ENCODE results near the gene OCEL1. TPM values are rescaled to one million over a fixed set of nuclear protein-coding genes. Genes with fewer than 3 reads are reported as not detected.
A peak's percentile ranks its signal among the peaks of the same experiment; 100 is the strongest.

OCEL1 gene
- total RNA-seq, 1 donor = 3.3 TPM

DNA sequence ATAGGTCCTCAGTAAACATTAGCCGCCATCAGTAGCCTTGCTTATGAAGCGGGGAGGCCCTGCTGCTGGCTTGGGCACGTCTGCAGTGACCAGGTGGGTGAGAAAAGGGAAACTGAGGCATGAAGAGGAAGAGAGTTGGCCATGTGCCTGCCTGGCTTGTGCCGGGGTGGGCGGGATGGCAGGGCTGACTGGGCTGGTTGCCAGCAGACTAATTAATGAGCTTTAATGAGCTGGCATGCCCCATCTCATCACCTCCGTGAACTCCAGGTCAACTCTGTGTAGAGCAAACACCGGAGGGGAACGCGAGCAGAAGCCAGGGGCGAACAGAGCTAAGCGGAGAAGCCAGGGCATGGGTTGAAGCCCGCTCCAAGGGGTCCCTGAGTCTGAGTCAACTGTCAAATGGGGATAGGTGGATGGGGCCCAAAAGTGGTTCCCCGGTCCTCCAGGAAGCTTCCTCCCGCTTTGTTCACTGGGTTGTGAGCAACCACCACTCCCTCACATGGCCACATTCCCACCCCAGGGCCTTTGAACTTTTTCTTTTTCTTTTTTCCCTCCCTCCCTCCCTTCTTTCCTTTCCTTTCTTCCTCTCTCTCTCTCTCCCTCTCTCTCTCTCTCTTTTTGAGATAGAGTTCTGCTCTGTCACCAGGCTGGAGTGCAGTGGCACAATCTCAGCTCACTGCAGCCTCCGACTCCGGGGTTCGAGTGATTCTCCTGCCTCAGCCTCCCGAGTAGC is 11.0 kb downstream of the OCEL1 start:
- peaks cover 23% of the 10 kb centered on the region for H4K20me1 ChIP-seq (ENCODE audit: insufficient read depth, low read length)
- no peak overlapping the region for H2AFZ ChIP-seq (ENCODE audit: low read length)
- H3K4me2 ChIP-seq (ENCODE audit: insufficient read depth, low read length) = no peak overlapping the region
- H3K27ac ChIP-seq (ENCODE audit: low read depth, low read length) = no peak overlapping the region
- peaks cover 7% of the 10 kb centered on the region for H3K4me1 ChIP-seq (ENCODE audit: insufficient read depth, low read length)
- peaks cover 18% of the 10 kb centered on the region for H3K36me3 ChIP-seq (ENCODE audit: insufficient read depth, low read length)
- H3K27me3 ChIP-seq (ENCODE audit: insufficient read depth, low read length) = no peaks in the 10 kb centered on the region
- no peak overlapping the region for H3K4me3 ChIP-seq (ENCODE audit: insufficient read depth, low read length)
- H3K79me2 ChIP-seq (ENCODE audit: insufficient read depth, low read length) = peaks cover 25% of the 10 kb centered on the region
- no peaks in the 10 kb centered on the region for H3K9me3 ChIP-seq (ENCODE audit: low read depth, low read length)
- TF ChIP-seq, protein P1, sequence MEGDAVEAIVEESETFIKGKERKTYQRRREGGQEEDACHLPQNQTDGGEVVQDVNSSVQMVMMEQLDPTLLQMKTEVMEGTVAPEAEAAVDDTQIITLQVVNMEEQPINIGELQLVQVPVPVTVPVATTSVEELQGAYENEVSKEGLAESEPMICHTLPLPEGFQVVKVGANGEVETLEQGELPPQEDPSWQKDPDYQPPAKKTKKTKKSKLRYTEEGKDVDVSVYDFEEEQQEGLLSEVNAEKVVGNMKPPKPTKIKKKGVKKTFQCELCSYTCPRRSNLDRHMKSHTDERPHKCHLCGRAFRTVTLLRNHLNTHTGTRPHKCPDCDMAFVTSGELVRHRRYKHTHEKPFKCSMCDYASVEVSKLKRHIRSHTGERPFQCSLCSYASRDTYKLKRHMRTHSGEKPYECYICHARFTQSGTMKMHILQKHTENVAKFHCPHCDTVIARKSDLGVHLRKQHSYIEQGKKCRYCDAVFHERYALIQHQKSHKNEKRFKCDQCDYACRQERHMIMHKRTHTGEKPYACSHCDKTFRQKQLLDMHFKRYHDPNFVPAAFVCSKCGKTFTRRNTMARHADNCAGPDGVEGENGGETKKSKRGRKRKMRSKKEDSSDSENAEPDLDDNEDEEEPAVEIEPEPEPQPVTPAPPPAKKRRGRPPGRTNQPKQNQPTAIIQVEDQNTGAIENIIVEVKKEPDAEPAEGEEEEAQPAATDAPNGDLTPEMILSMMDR (IDR thresholded peaks at IDR 0.05; ENCODE audit: extremely low read depth, low read depth, low read length) = no peak
- DNase-seq (ENCODE audit: insufficient read length, low spot score, missing footprints) = peak; percentile 44

DNA sequence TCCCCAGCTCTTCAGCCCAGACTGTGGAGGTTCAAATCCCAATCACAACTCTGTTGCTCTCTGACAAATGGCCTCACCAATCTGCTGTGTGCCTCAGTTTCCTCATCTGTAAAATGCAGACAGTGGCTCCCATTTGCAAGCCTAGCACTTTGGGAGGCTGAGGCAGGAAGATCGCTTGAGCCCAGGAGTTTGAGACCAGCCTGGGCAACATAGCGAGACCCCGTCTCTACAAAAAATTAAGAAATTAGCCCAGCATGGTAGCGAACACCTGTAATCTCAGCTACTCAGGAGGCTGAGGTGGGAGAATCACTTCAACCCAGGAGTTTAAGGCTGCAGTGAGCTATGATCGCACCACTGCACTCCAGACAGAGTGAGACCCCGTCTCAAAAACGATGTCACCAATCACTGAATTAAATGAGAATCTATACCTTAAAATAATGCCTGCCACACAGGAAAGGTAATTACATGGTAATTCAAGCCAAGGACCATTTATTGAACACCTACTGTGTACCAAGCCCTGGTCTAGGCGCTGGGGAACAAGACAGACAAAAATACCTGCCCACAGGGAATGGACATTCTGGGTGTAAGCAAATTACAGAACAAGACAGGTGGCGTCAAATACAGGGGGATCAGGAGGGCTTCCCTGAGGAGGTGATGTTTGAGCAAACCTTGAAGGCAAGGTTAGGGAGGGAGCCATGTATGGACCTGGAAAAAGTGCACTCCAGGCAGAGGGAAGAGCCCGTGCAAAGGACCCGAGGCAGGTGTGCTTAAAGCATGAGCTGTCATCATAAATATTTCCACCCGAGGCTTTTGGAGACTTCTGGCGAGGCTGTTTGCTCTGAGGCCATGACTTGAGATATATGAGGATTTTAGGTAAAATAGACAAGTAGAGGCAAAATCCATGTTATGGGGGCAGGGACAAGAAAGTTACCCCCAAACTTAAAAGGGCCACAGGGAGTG is 12.0 kb downstream of the OCEL1 start:
- peak; percentile 54 for DNase-seq (ENCODE audit: insufficient read length, low spot score, missing footprints)
- H3K79me2 ChIP-seq (ENCODE audit: insufficient read depth, low read length) = peaks cover 33% of the 10 kb centered on the region
- H3K27me3 ChIP-seq (ENCODE audit: insufficient read depth, low read length) = no peaks in the 10 kb centered on the region
- peaks cover 12% of the 10 kb centered on the region for H3K36me3 ChIP-seq (ENCODE audit: insufficient read depth, low read length)
- H3K27ac ChIP-seq (ENCODE audit: low read depth, low read length) = no peak overlapping the region
- H4K20me1 ChIP-seq (ENCODE audit: insufficient read depth, low read length) = peaks cover 31% of the 10 kb centered on the region
- H3K4me2 ChIP-seq (ENCODE audit: insufficient read depth, low read length) = no peak overlapping the region
- TF ChIP-seq, protein P1 (IDR thresholded peaks at IDR 0.05; ENCODE audit: extremely low read depth, low read depth, low read length) = no peak
- peaks cover 7% of the 10 kb centered on the region for H3K4me1 ChIP-seq (ENCODE audit: insufficient read depth, low read length)
- no peak overlapping the region for H2AFZ ChIP-seq (ENCODE audit: low read length)
- no peaks in the 10 kb centered on the region for H3K9me3 ChIP-seq (ENCODE audit: low read depth, low read length)
- no peak overlapping the region for H3K4me3 ChIP-seq (ENCODE audit: insufficient read depth, low read length)

DNA sequence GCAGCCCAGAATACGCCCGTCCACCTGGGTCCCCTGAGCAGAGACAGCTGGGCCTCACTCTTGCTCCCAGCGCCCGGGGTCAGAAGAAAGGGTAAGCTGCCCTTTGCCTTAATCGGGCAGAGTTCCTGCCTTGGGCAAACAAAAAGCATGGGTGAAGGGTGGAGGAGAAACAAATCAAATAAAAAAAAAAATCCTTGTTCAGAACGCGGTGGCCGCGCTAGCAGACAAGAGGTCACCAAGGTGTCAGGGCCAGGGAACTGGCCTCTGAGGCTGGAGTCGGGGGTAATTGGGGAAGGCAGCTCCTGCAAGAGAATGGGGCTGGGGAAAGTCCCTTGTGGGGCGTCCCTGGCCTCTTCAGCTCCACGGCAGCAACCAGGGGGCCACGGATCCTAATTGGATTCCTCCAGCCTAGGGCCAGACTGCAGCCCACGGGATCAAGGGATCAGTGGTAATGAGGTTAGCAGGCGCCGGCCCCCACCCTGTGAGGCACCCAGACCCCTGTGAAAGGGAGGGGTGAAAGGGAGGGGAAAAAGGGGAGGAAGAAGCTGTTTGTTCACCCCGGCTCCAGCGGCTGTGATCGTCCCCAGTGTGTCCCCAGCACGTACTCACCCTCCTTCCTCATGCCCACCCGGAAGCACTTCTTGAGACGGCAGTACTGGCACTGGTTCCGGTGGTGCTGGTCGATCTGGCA is 14.2 kb downstream of the OCEL1 start:
- H4K20me1 ChIP-seq (ENCODE audit: insufficient read depth, low read length) = peaks cover 30% of the 10 kb centered on the region
- H3K4me3 ChIP-seq (ENCODE audit: insufficient read depth, low read length) = no peak overlapping the region
- peak; percentile 41 for DNase-seq (ENCODE audit: insufficient read length, low spot score, missing footprints)
- no peaks in the 10 kb centered on the region for H3K27me3 ChIP-seq (ENCODE audit: insufficient read depth, low read length)
- no peaks in the 10 kb centered on the region for H3K9me3 ChIP-seq (ENCODE audit: low read depth, low read length)
- peaks cover 12% of the 10 kb centered on the region for H3K36me3 ChIP-seq (ENCODE audit: insufficient read depth, low read length)
- no peak overlapping the region for H3K27ac ChIP-seq (ENCODE audit: low read depth, low read length)
- TF ChIP-seq, protein P1 (IDR thresholded peaks at IDR 0.05; ENCODE audit: extremely low read depth, low read depth, low read length) = no peak
- H3K4me2 ChIP-seq (ENCODE audit: insufficient read depth, low read length) = no peak overlapping the region
- peaks cover 15% of the 10 kb centered on the region for H3K4me1 ChIP-seq (ENCODE audit: insufficient read depth, low read length)
- H3K79me2 ChIP-seq (ENCODE audit: insufficient read depth, low read length) = peaks cover 46% of the 10 kb centered on the region
- H2AFZ ChIP-seq (ENCODE audit: low read length) = no peak overlapping the region
